CD14-positive monocyte (primary cell): ENCODE results near the gene CDH13. TPM values are rescaled to one million over a fixed set of nuclear protein-coding genes. Genes with fewer than 3 reads are reported as not detected.

Experiments
- DNase-seq, 3 donors: peaks; one replicate each; pipeline ENCODE4 v3.0.0-alpha.2; 2011 to 2022
- H2AFZ ChIP-seq: 2 replicates; pipeline ENCODE4 v1.6.0; 2012; ENCODE audit warnings: mild to moderate bottlenecking, low read depth, low read length, inconsistent platforms; ENCODE audit not compliant: insufficient read depth, poor library complexity, severe bottlenecking
- H3K27ac ChIP-seq, 2 donors: 1 replicate in 1 of 2; 2 replicates in 1 of 2; pipeline ENCODE4 v1.5.1; 2012 to 2013; ENCODE audit warnings: low read length in 2 of 2, control low read depth in 1 of 2, inconsistent platforms in 1 of 2, low read depth in 1 of 2, mild to moderate bottlenecking in 1 of 2
- H3K27me3 ChIP-seq, 2 donors: one replicate each; pipeline versions ENCODE4 v1.6.0 to v1.6.1; 2011 to 2013; ENCODE audit warnings: low read length in 2 of 2; ENCODE audit not compliant: control insufficient read depth in 2 of 2, insufficient read depth in 2 of 2
- H3K36me3 ChIP-seq, 2 donors: replicated peaks in 1 of 2; 1 replicate in 1 of 2; 2 replicates in 1 of 2; pipeline versions ENCODE4 v1.5.1 to v1.6.1; 2012 to 2013; ENCODE audit warnings: low read length in 2 of 2, control low read depth in 1 of 2, inconsistent platforms in 1 of 2, mild to moderate bottlenecking in 1 of 2; ENCODE audit not compliant: insufficient read depth in 2 of 2, control insufficient read depth in 1 of 2
- H3K4me1 ChIP-seq, 2 donors: 1 replicate in 1 of 2; 2 replicates in 1 of 2; pipeline versions ENCODE4 v1.5.1 to v1.6.1; 2012 to 2013; ENCODE audit warnings: low read length in 2 of 2, control low read depth in 1 of 2, inconsistent platforms in 1 of 2, mild to moderate bottlenecking in 1 of 2, moderate library complexity in 1 of 2; ENCODE audit not compliant: insufficient read depth in 2 of 2, control insufficient read depth in 1 of 2
- H3K4me2 ChIP-seq: replicated peaks from 2 replicates; pipeline ENCODE3; 2012; ENCODE audit warnings: low read length, moderate library complexity, mild to moderate bottlenecking; ENCODE audit not compliant: poor library complexity, severe bottlenecking; ENCODE audit errors: extremely low read depth
- H3K4me3 ChIP-seq, 3 experiments: fragments of 200-600 bp in 1 of 3; sonication (generic) in 1 of 3; replicated peaks in 1 of 3; 1 replicate in 2 of 3; 2 replicates in 1 of 3; pipeline ENCODE4 v1.5.1; 2011 to 2013; ENCODE audit warnings: low read length in 3 of 3, mild to moderate bottlenecking in 3 of 3, control low read depth in 2 of 3, low read depth in 2 of 3, inconsistent platforms in 1 of 3, moderate library complexity in 1 of 3
- H3K79me2 ChIP-seq: 2 replicates; pipeline ENCODE4 v1.6.0; 2012; ENCODE audit warnings: mild to moderate bottlenecking, control low read depth, inconsistent platforms, low read length, moderate library complexity; ENCODE audit not compliant: insufficient read depth
- H3K9ac ChIP-seq: 2 replicates; pipeline ENCODE4 v1.6.0; 2017; ENCODE audit warnings: low read length, mild to moderate bottlenecking; ENCODE audit not compliant: insufficient read depth, poor library complexity, severe bottlenecking
- H3K9me3 ChIP-seq, 2 donors: replicated peaks in 1 of 2; 1 replicate in 1 of 2; 2 replicates in 1 of 2; pipeline versions ENCODE4 v1.5.1 to v1.6.1; 2012 to 2013; ENCODE audit warnings: low read length in 2 of 2, control low read depth in 1 of 2; ENCODE audit not compliant: control insufficient read depth in 1 of 2, insufficient read depth in 1 of 2
- H4K20me1 ChIP-seq: 2 replicates; pipeline ENCODE4 v1.6.0; 2012; ENCODE audit warnings: mild to moderate bottlenecking, low read length, control low read depth, moderate library complexity; ENCODE audit not compliant: insufficient read depth
- H3K27ac Mint-ChIP-seq, 7 donors: one replicate each; pipeline ENCODE4 v1.8.0; 2020; ENCODE audit warnings: mild to moderate bottlenecking in 7 of 7, mixed read lengths in 7 of 7, moderate library complexity in 6 of 7, inconsistent platforms in 2 of 7
- H3K27me3 Mint-ChIP-seq, 3 donors: one replicate each; pipeline ENCODE4 v1.8.0; 2021 to 2022; ENCODE audit warnings: low read depth in 3 of 3, mild to moderate bottlenecking in 3 of 3, mixed read lengths in 3 of 3, moderate library complexity in 3 of 3, inconsistent platforms in 1 of 3
- H3K36me3 Mint-ChIP-seq, 2 donors: one replicate each; pipeline ENCODE4 v1.8.0; 2020; ENCODE audit warnings: mixed read lengths in 2 of 2, inconsistent platforms in 1 of 2, mild to moderate bottlenecking in 1 of 2
- H3K4me1 Mint-ChIP-seq: one replicate; pipeline ENCODE4 v1.8.0; 2020; ENCODE audit warnings: mild to moderate bottlenecking, mixed read lengths
- H3K4me3 Mint-ChIP-seq, 2 donors: one replicate each; pipeline ENCODE4 v1.8.0; 2020; ENCODE audit warnings: mild to moderate bottlenecking in 2 of 2, mixed read lengths in 2 of 2, moderate library complexity in 1 of 2
- H3K9me3 Mint-ChIP-seq, 7 donors: one replicate each; pipeline ENCODE4 v1.8.0; 2020 to 2022; ENCODE audit warnings: mixed read lengths in 7 of 7, mild to moderate bottlenecking in 6 of 7, moderate library complexity in 6 of 7, inconsistent platforms in 2 of 7
- CTCF ChIP-seq: fragments of 200-600 bp; IDR thresholded peaks from one replicate; pipeline ENCODE4 v1.8.0; 2022; ENCODE audit warnings: antibody characterized with exemption, mild to moderate bottlenecking
- WGBS: methylation state at CpG from one replicate; pipeline ENCODE4 v1.1.5; 2013; ENCODE audit warnings: missing lambda C conversion rate; ENCODE audit not compliant: insufficient coverage; 5-methylcytosine and 5-hydroxymethylcytosine counted together
- intact Hi-C, 2 donors: fragments of 100-400 bp; cut with micrococcal nuclease; formaldehyde crosslinking; loops; one replicate each; pipeline versions ENCODE4 v1.15.0 to v1.15.1; 2023
- polyA plus RNA-seq, 3 donors: library from polyadenylated mRNA; depleted of rRNA in 1 of 3; unstranded in 2 of 3; stranded (reverse) in 1 of 3; fragments of 300-500 nt in 2 of 3; fragments of >200 nt in 1 of 3; fragmentation: Illumina TruSeq in 2 of 3; gene quantifications; 1 replicate in 2 of 3; 2 replicates in 1 of 3; pipeline ENCODE4 v1.2.3, GENCODE V29; 2012 to 2021

Gene CDH13
- polyA plus RNA-seq, 3 donors, result 0.13 to 0.19 TPM; not detected in 1

- H3K4me1 ChIP-seq, result peaks cover 0 to 9% of the 10 kb centered on the region in 2 donors
- no peak overlapping the region for H2AFZ ChIP-seq
- WGBS, result 91% methylated on average over 1 of the region's 3 CpGs
- H3K36me3 Mint-ChIP-seq, result no peaks in the 10 kb centered on the region
- H3K79me2 ChIP-seq, result no peaks in the 10 kb centered on the region
- H4K20me1 ChIP-seq, result no peaks in the 10 kb centered on the region
- H3K27ac ChIP-seq, result no peak overlapping the region
- H3K4me3 ChIP-seq, result no peak overlapping the region
- H3K4me3 Mint-ChIP-seq, result no peak overlapping the region
- no peak for TF ChIP-seq CTCF
- intact Hi-C loops, result no loop called here
- peaks cover 6% of the 10 kb centered on the region for H3K4me1 Mint-ChIP-seq
- H3K4me2 ChIP-seq, result no peak overlapping the region
- H3K9me3 Mint-ChIP-seq, result peaks cover 2 to 6% (median 4%) of the 10 kb centered on the region in 7 donors
- no peaks in the 10 kb centered on the region for H3K27me3 ChIP-seq
- H3K9me3 ChIP-seq, result no peaks in the 10 kb centered on the region
- no peak overlapping the region for H3K9ac ChIP-seq
- no peak overlapping the region for H3K27ac Mint-ChIP-seq
- H3K27me3 Mint-ChIP-seq, result peaks cover 4 to 8% (median 6%) of the 10 kb centered on the region in 3 donors
- no peaks in the 10 kb centered on the region for H3K36me3 ChIP-seq
- DNase-seq, result no peak
Observed at GRCh38 chr16:83338138-83338537, 711.4 kb downstream of the CDH13 start.

GRCh38 chr16:83338941-83339340 is 712.2 kb downstream of the CDH13 start:
- intact Hi-C loops, result no loop called here
- Histone ChIP-seq H3K27me3 (no peaks in the 10 kb centered on the region), H3K9me3 (no peaks in the 10 kb centered on the region), H3K4me1 (peaks cover 0 to 9% of the 10 kb centered on the region in 2 donors), H3K36me3 (no peaks in the 10 kb centered on the region), H4K20me1 (no peaks in the 10 kb centered on the region), H3K27ac (no peak overlapping the region), H3K9ac (no peak overlapping the region), H3K79me2 (no peaks in the 10 kb centered on the region), H3K4me3 (no peak overlapping the region), H3K4me2 (no peak overlapping the region), H2AFZ (no peak overlapping the region)
- 25% methylated on average over 2 of the region's 2 CpGs for WGBS
- Mint-ChIP-seq H3K9me3 (peaks cover 2 to 6% (median 4%) of the 10 kb centered on the region in 7 donors), H3K36me3 (no peaks in the 10 kb centered on the region), H3K27ac (no peak overlapping the region), H3K4me1 (peaks cover 6% of the 10 kb centered on the region), H3K27me3 (peaks cover 3 to 8% (median 4%) of the 10 kb centered on the region in 3 donors), H3K4me3 (no peak overlapping the region)
- no peak for TF ChIP-seq CTCF
- peak in 1 of 3 donors; percentile 8 for DNase-seq
